HG03460 (cell line): ENCODE data around the gene ST6GAL1.
"Not testable (repeated sequence)": the region's sequence is repeated elsewhere in the genome, so short reads cannot be mapped to it uniquely, and the experiment has no call there.

ENCODE experiments used
- ATAC-seq: cut with Tn5 transposase; IDR thresholded peaks from one replicate; pipeline ENCODE4 v1.9.1; 2021; ENCODE audit not compliant: unreplicated experiment

The ST6GAL1 gene

DNA sequence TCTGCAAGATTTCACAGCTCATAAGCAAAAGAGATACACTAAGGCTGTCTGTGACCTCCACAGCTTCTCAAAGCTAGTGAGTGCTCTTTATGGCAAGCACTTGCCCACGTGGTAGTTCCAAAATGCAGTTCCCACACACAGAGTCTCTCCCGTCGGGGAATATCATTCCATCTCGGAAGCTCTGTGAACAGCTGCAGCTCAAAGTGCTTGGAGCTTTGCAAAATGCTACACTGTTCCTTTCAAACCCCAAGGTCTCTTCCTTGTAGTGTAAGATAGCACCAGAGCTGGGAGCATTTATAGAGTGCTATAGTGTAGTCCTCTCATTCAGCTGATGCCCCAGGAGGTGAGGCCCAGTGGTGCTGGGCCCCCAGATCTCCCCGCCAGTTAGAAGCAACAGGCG lies 36.1 kb downstream of the ST6GAL1 start:
- no peak for ATAC-seq

DNA sequence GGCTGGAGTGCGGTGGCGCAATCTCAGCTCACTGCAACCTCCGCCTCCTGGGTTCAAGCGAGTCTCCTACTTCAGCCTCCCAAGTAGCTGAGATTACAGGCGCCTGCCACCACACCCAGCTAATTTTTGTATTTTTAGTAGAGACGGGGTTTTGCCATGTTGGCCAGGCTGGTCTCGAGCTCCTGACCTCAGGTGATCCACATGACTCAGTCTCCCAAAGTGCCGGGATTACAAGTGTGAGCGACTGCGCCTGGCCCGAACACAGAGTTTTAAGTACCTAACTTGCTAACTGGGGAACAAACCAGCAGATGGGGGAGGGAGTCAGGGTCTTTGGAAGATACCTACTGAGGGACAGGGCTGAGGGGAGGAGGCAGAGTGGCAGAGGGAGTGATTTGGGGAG lies 36.9 kb downstream of the ST6GAL1 start:
- not testable (repeated sequence) for ATAC-seq

DNA sequence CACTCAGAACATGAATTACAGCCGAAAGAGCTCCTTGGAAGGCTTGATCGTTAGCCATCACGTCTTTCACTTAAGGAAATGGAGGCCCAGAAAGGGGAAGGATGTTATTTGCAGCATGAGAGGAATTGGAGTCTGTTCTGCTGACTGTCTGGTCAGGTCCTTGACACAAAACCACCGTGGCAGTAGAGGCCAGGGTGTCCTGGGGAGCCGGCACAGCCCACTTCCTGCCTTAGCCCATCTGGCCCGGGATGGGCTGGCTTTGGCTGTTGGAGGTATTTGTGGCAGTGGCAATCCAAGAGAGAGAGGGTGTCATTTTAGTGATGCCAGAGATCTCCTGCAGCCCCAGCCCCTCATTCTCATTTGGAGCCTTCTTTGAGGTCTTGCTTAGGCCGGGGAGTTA lies 37.4 kb downstream of the ST6GAL1 start:
- no peak for ATAC-seq

DNA sequence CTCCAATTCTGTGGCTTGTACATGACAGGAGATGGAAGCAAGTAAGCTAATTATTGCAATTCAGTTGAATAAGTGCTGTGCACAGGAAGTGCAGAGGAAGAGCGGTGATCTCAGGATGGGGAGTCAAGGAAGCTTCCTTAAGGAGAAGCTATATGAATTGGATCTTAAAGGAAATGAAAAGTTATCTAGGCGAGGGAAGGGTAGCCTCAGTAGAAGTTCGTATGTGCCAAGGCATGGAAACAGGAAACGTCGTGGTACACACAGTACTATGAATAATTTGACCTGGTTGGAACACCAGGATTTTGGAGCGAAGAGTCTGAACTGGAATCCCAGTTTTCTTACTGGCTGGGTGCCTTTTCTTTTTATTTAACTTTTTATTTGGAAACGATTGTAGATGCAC lies 39.3 kb downstream of the ST6GAL1 start:
- no peak for ATAC-seq

DNA sequence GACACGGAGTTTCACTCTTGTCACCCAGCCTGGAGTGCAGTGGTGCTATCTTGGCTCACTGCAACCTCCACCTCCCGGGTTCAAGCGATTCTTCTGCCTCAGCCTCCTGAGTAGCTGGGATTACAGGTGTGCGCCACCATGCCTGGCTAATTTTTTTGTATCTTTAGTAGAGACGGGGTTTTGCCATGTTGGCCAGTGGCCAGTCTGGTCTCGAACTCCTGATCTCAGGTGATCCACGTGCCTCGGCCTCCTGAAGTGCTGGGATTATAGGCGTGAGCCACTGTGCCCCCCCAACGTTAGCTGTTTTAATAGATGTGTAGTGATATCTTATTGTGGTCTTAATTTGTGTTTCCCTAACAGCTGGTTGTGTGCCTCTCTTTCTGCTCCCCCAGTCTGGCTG lies 40.8 kb downstream of the ST6GAL1 start:
- not testable (repeated sequence) for ATAC-seq

DNA sequence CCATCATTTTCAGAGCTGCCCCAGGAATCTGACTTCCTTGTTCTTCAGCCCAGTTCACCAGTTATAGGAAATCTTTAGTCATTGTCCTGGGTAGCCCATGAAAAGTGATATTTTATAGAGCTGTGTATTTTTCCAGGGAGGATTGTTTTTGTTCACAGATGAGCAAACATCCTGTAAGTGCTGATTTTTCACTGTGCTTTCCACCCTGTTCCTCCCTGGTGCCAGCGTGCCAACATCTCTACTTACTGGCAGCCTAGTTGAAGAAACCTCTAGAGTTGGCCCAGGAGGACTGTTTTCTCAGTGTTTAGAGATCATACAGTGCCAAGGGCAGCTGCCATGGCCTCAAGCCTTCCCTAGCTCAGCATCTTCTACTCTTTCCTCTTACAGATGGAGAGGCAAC lies 41.3 kb downstream of the ST6GAL1 start:
- no peak for ATAC-seq

DNA sequence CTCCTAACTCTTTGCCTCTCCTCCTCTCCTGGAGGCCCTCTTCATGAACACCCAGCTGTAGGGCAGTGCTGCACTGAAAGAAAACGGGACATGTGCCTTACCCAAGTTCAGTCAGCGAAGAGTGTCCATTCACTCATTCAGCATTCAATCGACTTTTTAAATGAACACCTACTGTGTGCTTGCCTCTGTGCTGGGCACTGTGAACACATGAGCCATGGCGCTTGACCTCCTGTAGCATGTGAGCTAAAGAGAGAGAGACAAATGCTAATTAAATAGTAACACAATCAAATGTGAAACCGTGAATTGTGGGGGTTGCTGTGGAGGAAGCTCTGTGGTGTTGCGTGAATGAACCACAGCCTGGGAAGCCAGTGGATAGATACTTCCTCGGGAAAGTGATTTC lies 43.4 kb downstream of the ST6GAL1 start:
- no peak for ATAC-seq

DNA sequence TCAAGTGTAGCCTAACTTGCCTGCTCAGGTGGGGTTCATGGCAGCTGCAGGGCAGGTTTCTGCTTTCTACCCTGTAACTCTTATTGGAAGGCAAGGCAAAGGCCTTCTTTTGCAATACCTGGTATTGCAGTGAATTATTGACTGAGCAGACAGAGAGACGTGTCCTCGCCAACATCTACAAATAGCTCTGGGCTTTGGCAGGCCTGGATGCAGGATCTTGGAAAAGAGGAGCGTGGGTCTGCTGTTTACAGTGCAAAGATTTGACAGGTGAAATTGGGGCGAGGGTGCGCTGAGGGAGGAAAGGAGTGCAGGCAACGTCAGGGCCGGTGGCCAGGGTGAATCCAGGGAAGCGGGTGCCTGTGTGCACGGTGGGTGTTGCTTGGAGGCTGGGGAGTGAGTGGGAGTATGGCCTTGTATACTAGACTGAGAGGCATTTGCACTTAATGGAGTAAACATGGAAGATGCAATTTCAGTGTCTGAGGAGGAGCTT lies 44.5 kb downstream of the ST6GAL1 start:
- no peak for ATAC-seq

DNA sequence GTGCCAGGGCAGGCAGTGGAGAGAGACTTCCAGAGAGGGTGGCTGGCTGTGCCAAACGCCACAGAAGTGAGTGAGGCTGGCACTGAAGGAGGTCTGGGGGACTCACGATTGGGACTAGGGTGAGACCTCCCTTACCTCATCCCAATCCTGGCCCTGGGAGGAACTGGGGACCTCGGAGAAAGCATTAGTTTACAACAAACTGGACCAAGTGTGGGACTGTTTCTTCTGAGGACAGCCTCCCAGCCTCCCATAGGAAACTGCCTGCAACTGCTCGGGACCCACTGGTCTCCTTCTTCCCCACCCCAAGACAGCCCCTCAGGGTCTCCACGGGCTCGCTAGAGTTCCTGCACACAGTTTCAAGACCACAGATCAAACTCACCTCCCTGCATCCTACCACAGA lies 45.4 kb downstream of the ST6GAL1 start:
- ATAC-seq = no peak

DNA sequence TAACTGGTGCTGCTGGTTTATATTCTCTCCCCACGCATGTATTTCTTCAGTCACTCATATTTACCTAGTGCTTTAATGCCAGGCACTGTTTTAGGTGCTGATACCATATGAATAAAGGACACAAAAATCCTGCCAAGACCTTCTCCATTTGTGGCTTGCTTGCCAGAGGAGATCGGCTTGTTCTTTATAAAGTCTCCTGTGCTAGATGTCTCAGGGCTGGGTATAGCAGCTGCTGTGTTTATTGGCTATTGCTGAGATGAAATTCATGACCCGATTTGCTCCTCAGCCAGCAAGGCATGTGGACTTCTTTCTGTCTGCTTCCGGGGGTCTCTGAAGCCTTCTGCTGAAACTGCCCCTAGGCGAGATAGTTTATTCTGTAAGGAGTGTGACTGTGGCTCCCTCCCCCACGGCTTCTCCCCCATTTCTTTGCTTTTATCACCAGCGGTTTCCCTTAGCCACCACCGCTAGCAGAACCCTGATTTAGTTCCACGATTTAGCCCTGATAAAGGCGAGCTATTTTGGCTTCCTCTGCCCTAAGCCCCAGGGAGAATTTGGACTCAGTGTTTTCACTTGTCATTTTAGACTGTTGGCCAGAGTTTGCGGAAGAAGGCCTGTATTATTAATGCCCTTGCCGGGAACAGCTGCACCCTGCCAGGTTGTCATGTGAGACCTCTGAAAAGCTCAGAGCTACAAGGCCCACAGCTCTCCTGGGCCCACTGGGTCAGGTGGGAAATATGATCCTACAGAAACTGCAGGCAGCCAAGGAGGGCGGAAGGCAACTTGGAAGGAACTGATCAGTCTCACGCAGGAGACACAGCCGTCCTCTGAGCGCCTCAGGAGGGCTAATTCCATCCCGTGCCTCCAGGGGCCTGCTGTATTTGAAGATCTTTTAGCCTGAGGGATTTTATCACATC lies 46.8 kb downstream of the ST6GAL1 start:
- ATAC-seq = no peak

DNA sequence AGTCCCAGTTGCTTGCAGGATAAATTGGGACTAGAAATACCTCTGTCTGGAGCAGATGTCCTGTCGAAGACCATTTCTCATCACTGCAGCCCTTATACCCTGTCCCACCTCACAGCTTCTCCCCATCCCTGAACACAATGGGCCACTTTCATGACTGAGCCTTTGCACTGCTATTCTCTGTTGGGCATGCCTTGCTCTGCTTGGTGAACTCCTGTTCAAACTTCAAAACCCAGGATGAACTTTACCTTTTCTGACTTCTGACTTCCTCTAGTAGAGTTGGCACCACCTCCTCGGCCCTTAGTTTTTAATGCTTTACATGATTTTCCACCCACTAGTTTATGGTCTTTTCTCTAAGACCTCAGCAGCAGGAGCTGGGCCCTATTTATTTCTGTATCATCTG lies 48.4 kb downstream of the ST6GAL1 start:
- ATAC-seq = no peak

DNA sequence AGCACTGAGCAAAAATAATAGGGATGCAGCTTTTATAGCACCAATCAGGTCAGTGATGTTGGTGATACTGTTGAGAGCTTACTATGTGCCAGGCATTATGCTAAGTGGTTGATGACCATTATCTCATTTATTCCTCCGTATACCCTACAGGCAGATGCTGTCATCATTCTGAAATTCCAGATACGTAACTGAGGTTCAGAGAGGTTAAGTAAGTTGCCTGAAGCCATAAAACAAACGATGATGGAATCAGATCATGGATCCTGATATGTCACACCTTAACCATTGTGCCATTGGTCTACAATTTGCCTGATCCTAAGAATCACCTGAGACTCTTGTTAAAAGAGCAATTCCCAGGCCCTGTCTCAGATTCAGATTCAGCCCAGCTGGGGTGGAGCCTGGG lies 49.5 kb downstream of the ST6GAL1 start:
- no peak for ATAC-seq

DNA sequence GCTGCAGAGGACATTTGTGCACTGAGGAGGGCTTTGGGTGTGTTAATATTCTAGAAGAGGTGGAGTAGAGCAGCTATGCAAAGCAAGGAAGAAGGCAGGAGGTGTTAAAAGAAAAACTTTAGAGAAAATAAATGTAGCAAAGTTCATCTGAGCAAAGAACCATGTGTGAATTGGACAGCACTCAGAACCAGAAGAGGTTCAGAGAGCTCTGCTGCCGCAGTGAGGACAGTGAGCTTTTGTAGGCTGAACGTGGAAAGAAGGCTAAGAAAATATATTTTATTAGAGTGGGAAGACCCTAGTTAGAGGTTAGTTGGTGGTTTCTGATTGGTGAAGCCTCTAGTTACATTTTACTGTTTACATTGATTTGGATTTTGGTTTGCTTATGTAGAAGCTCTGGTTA lies 50.7 kb downstream of the ST6GAL1 start:
- no peak for ATAC-seq

DNA sequence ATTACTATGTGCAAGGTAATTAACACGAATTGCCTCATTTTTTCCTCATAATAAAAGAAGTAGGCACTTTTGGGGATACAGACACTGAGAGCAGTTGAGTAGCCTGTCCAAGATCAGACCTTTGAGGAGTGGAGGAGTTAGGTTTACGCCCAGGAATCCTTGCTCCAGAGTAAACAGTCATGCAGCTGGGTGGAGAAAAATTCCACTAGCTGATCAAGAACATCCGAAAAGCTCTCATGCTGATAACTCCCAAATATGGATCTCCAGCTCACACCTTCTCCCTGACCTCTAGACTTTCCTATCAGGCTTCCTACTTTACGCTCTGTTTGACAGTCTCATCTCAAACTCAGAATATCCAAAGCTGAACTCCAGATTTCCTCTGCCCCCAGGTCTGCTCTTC lies 53.3 kb downstream of the ST6GAL1 start:
- no peak for ATAC-seq

DNA sequence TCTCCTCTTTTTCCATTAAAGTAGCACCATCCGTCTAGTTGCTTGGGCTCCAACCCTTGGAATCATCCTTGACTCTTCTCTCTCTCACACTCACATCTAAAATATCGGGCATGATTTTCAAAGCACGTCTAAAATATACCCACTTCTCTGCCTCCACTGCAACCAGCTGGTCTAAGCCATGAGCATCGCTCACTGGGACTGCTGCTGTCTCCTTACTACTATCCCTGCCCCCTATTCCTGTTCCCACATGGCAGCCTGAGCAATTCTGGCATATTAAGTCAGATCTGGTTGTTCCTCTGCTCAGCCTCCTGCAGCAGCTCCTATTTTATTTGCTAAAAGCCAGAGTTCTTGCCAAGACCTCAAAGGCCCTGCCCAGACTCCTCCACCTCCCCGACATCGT lies 53.7 kb downstream of the ST6GAL1 start:
- ATAC-seq = no peak

DNA sequence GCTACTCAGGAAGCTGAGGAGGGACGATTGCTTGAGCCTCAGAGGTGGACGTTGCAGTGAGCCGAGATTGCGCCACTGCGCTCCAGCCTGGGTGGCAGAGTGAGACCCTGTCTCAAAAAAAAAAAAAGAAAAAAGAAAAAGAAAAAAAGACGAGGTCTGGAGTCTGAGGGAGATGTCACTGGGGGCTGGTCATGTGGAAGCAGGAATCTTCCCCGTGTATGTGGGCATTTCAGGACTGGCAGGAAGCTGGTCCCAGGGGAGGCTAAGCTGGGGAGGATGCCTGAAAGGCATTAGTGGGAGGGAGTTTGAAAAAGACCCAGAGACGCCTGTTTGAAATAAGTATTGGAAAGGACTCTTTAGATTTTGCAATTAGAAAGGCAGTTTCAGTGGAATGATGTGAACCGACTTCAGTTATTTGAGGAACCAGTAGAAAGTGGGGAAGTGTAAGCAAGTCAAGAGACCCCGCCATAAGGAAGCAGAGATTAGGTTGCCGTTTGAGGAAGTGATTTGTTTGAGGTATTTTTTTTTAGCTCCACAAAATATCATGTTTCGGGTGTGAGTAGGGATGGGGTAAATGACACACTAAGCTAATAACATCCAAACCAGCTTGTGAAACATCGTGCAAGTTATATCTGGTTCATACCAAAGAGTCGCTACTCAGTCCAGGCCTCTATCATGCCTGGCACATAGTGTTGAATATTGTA lies 55.5 kb downstream of the ST6GAL1 start:
- ATAC-seq = no peak

DNA sequence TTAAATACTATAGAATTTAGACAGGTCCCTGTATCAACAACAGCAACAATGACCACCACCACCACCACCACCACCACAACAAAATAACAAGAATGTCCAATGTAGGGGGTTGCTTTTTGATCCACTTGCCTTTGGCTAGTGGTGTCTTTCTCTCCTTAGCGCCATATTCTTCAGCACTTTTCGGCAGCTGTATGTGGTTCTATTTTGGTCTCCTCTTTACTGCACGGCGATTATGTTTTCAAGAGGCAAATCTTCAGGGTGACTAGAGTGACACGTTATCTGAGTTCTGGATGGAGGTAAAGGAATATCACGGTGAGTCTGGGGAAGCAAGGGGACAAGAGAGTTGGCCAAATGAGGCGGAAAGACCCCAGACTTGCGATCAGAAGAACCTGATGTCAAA lies 56.1 kb downstream of the ST6GAL1 start:
- ATAC-seq = no peak

DNA sequence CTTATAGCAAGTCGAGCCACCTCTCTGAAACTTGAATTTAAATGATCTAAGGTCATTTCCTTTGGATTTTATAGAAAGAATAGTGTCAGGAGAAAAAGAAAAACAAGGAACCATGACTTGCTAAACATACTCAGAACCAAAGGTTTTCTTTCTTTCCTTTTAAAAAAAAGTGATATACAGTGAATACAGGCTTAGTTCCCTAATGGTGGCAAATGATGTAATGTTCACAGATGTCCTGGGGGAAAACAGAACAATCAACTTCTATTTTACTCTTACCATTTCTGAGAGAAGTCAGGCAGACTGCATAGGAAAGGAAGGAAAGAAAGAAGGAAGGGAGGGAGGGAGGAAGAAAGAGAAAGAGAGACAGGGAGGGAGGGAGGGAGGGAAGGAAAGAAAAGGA lies 56.5 kb downstream of the ST6GAL1 start:
- ATAC-seq = no peak

DNA sequence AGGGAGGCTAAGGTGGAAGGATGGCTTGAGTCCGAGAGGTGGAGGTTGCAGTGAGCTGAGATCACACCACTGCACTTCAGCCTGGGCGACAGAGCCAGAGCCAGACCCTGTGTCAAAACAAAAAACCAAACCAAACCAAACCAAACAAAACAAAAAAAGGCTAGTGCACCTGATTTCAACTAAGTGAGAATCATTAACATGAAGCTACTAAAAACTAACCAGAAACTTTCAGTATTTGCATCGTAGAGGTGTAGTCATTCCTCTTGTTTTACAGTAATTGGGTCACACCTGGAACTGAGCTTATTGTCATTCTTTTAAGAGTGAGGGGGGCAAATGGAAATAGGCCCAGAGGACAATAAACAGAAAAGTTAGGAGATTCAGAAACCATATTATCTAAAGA lies 58.5 kb downstream of the ST6GAL1 start:
- peak; percentile 81 for ATAC-seq

DNA sequence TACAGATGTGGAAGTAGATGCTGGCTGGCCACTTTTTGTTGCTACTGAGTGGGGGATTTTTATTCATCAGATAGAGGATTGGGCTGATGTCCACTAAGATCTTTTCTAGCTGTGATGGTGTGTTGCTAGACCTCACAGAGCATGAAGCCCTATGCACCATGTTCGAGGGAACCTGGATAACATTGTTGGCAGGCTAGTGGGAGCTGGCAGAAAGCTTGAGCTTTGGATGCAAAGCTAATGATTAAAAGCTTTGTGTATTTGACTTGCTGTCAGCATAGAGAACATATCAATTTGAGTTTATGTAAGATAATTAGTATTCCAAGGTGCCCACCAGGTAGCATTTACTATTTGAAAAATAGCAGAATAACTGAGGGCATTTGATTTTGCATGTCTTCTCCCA lies 59.1 kb downstream of the ST6GAL1 start:
- no peak for ATAC-seq

DNA sequence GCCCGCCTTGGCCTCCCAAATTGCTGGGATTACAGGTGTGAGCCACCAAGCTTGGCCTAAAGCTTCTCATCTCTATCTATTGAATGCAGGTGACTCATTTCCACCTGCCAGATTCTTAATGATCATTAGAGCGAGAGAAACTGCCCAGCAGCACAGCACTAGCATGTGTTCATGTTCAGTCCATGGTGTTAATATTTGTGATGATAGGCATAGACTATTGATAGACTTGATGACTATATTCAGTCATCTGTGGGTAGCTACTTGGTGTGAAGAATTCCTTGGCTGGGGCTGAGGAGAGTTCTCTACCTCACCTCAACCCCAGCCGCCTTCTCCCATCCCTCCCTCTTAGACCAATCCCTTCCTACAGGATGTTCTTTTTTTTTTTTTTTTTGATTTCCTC lies 60.0 kb downstream of the ST6GAL1 start:
- ATAC-seq = no peak

DNA sequence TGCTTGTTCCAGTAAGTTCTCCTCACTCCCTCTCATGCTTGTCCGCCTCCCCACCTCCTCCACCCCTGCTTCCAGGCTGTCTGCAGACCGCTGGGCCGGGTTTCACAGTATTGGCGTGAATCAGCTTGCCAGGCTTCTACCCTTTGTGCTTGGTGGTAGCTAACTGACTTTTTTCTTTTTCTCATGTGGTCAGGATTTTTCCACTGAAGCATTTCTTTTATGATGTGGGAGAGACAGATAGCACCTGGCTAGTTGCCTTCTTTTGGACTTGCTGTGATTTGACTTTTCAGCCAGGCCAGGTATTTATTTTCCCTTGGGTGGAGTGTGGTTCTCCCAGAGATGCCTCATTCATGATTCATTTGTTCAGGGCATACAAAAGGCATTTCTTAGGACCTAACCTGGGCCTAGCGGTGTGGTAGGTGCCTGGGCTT lies 60.6 kb downstream of the ST6GAL1 start:
- no peak for ATAC-seq
